OCI-M2 (cell line): ENCODE measurements around the gene ANGEL2.
"Not testable (repeated sequence)": the region's sequence is repeated elsewhere in the genome, so short reads cannot be mapped to it uniquely, and the experiment has no call there.

Experiments used
- DNase-seq: peaks from one replicate; lab custom pipeline; 2025; ENCODE audit not compliant: unreplicated experiment; lab: John Stamatoyannopoulos, UW

Gene ANGEL2, protein sequence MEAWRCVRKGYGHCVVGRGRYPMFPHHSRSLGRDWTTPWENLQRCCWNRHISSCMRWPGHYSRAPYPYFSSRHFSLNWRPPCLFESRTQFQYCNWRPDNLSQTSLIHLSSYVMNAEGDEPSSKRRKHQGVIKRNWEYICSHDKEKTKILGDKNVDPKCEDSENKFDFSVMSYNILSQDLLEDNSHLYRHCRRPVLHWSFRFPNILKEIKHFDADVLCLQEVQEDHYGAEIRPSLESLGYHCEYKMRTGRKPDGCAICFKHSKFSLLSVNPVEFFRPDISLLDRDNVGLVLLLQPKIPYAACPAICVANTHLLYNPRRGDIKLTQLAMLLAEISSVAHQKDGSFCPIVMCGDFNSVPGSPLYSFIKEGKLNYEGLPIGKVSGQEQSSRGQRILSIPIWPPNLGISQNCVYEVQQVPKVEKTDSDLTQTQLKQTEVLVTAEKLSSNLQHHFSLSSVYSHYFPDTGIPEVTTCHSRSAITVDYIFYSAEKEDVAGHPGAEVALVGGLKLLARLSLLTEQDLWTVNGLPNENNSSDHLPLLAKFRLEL

DNA sequence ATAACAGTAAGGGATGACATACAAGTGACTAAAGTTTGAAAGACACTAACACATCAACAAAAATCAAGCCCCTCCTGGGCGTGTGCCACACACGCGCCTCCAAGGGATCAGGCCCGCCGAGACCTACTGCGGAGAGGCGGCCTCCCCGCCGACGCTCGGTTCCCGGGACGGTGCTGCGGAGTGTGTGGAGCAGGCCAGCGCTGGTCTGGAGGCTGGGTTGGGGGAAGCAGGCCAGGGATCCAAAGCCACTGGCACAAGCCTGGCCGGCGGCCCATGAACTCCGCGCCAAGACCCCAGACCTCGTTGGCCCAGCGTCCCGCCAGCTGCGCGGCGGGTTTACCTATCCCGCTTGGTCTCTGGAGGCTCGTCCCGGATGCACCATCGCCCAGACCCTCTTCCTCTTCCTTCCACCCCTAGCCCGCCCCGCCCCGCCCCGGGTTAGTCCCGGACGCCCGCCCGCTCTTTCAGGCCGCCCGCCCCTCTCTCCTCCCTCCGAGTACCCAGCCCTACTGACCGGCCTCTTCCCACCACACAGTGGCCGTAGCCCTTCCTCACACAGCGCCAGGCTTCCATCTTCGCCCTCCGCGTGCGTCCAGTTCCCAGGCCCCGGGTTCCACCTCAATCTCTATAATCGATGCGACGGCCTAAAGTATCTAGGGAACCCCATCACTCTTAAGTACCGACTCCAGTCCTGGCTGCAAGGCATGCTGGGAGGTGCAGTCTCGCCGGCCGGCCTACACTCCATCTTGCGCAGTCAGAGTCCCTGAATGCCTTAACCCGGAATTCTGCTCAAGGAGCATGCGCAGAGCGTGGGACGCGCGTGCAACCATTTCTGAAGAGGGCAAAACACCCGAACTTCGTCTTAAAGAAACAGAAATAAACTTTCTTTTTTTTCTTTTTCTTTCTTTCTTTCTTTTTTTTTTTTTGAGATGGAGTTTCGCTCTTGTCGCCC, at the start of gene ANGEL2:
Gene ANGEL2, minus strand, starts transcription at position 769 of the 952 bp plus-strand sequence. Its CDS starts 196 bp downstream, at position 573.
- peak; percentile 53 for DNase-seq

DNA sequence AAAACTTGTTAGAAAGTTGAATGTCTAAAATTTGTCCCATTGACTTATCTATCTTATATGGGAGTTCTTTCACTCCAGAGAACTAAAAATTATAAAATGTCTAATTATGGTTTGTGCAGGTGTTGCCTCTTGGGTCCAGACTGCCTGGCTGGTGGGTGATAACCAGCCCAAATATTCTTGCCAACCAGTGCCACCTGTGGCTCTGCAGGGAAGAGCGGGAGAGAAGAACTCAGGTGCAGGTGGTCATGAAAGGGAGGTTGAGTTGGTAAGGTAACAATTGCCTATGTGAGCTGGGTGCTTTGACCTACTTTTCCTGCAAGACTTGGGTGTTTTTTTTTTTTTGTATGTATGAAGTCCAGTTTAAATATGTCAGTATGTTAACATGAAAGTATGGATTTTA, 45.6 kb upstream of the ANGEL2 start:
- DNase-seq = no peak

DNA sequence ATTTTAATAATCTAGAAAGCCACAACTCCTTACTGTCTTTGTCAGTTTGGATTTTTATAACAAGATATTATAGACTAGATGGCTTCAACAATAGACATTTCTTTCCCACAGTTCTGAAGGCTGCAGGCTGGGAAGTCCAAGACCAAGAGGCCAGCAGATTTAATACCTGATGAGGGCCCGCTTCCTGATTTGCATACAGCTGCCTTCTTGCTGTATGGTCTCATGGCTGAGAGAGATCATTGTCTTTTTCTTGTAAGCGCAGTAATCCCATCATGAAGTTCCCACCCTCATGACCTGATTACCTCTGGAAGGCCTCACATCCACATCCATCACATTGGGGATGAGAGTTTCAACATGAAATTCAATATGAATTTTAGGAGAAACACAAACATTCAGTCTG, 45.2 kb upstream of the ANGEL2 start:
- DNase-seq = no peak

DNA sequence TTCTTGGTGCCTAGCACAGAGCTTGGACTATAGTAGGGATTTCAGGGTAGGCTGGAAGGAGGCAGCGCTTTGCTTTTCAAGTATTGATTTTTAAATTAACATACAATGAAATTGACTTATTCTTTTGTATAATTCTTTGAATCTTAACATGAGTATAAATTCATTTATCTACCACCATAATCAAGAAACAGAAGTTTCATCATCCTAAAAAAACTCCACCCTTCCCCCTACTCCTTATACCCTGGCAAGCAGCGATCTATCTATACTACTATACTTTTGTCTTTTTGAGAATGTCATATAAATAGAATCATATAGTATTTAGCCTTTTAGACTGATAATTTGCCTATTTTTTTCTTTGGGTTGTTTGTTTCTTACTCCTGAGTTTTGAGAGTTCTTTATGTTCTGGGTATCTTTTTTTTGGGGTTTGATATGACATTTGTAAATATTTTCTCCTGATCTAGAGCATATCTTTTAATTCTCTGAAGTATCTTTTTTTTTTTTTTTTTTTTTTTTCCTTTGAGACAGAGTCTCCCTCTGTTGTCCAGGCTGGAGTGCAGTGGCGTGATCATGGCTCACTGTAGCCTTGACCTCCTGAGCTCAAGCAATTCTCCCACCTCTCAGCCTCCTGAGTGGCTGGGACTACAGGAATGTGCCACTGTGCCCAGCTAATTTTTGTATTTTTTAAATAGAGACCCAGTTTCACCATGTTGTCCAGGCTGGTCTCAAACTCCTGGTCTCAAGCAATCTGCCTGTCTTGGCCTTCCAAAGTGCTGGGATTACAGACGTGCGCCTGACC, 41.8 kb upstream of the ANGEL2 start:
- DNase-seq = no peak

DNA sequence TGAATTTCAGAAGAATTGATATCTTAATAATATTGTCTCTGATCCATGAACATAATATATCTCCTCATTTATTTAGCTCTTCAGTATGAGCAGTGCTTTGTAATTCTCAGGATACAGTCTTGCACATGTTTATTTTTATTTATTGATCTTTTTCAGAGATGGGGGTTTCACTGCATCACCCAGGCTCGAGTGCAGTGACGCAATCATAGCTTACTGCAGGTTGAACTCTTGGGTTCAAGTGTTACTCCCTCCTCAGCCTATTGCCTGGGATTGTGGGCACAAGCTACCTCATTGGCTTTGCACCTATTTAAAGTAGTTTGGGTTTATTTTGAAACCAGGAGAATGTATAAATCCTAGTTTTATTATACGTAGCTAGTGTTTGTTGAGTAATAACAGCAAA, 40.1 kb upstream of the ANGEL2 start:
- DNase-seq = no peak

DNA sequence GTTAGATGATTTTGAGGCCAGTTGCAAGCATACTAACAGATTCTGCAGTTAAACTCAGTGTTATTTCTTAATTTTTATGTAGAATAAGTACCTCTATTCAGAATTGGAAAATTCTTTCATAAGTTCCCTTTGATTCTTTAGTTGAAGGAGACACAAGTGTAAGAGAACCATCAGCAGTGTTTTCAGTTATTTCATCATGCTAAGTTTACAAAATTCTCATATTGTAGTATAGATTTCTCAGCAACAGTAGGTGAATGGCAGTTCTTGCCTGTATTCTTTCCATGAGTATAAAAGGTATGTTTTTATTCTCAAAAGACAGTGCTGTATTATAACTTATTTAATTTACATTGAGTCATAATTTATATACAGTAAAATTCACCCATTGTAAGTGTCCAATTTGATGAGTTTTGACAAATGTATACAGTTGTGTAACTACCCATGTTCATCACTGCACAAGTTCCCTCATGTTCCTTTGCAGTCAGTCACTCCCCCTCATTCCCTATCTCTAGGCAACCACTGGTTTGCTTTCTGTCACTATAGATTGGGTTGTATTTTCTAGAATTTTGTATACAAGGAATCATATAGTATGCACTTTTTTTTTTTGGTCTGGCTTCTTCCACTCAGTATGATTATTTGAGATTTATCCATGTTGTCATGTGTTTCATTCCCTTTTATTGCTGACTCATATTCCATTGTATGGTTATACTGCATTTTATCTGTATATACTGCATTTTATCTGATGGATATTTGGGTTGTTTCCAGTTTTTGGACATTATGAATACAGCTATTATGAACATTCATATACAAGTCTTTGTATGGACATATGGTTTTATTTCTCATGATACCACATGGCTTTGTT, 39.3 kb upstream of the ANGEL2 start:
- no peak for DNase-seq

DNA sequence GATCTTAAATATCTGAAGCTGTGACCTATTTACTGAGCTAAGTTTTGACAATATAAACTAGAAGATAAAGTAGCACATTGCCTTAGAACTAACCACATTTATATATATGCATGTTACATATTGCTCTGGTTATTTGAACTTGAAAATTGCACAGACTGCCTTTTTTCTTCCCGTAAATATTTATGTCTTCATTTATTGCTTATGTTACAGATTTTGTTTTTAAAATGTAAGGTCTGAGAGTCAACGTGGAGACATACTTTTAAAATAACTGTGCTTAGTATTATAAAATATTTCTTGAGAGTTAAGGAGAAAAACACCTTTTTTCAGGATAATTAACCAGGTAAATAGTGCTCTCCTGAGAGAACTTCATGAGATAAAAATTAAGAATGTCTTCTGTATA, 38.5 kb upstream of the ANGEL2 start:
- DNase-seq = no peak

DNA sequence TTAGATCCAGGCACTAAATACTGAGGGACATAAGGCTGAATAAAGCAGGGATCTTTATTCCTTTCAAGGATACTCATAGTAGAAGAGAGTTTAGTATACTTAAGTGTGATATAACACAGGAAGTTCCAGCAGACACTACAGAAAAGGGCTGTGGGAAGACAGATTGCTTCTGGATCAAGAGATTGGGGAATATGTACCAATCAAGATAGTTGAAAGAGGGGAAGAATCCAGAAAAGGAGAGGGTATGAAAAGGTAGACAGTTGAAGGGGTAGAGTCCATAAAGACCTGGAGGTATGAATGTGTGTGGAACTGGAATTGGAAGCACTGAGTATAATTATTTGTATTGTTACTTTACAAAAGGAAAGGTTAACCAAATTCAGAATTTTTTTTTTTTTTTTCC, 37.8 kb upstream of the ANGEL2 start:
- no peak for DNase-seq

DNA sequence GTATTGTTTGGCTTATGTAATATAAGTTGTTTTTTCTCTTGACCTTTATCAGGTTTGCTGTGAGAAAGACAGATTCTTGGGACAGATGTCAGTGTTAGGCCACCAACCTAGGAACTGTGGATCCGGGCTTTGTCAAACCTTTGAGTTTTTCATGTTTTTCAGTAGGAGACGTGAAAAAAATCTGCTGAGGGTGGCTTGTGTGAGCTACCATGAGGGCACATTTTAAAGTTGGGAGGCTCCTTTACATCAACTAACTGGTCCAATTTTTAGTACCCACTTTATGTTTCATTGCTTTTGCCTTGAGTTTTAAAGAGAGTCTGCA, 36.2 kb upstream of the ANGEL2 start:
- no peak for DNase-seq

DNA sequence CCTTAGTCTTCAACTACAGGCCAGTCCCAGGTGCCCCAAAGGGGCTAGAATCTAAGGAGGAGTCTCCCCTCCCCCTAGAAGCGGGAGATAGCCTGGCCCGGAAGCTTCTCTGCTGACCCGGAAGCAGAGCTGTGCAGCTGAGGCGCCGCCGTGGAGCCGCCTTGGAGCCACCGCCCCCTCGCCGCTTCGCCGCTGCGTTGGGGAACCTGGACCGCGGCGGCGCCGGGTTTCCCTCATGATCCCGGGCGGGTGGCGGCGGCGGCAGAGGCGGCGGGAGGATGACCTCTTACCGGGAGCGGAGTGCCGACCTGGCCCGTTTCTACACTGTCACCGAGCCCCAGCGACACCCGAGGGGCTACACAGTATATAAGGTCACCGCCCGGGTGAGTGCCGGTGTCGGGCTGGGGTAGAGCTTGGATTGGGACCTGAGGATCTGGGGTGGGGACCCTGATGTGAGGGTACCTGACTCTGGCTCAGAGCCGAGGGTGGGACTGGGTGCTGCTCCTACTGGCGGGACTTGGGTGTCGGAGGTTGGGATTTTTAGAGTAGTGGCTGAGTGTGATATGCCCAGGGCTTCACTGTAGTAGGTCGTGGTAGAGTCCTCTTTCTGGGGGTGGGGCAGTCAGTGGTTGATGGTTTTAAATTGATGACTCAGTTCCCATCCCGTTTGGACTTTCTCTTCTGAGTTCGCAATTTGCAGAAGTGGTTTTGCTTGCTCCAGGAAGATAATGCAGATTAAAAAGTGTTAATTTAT, 35.6 kb upstream of the ANGEL2 start, which contains the start of gene RPS6KC1:
Gene RPS6KC1, plus strand, starts transcription at position 115 of the 754 bp plus-strand sequence. Its CDS starts 164 bp downstream, at position 279.
- peak; percentile 78 for DNase-seq

DNA sequence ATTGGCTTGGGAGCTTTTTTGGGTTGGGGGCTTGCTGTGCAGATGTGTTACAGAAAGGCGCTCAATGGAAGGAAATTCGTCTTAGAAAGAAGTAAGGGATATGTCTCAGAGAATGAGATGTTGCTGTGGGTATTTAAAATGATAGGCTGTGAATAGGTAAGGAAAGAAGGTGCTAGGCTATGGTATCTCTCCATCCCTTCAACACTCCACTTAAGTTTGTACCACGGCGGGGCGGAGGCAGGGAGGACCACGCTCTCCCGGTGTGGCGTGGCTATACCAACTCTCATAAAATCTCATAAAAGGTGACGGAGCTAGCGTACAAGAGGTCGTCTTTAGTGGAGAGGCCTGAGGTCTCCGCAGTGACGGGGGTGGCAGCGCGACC, 35.1 kb upstream of the ANGEL2 start:
- no peak for DNase-seq

DNA sequence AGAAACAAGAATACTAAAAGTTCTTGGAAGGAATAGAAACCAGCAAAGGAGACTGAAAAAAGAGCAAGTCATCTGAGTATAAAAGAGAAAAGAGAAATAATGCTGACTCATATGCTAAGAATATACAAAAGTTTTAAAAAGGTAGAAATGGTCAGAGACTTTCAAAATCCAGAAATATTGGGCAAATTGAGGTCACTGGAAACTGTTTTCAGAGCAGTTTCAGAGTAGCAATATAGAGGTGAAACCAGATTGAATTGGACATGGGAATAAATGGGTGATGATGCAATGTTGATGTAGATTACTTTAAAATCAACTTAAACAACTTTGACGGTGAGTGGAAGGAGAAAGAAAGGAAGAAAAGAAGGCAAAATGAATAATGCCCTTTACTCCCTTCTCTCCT, 33.6 kb upstream of the ANGEL2 start:
- no peak for DNase-seq

DNA sequence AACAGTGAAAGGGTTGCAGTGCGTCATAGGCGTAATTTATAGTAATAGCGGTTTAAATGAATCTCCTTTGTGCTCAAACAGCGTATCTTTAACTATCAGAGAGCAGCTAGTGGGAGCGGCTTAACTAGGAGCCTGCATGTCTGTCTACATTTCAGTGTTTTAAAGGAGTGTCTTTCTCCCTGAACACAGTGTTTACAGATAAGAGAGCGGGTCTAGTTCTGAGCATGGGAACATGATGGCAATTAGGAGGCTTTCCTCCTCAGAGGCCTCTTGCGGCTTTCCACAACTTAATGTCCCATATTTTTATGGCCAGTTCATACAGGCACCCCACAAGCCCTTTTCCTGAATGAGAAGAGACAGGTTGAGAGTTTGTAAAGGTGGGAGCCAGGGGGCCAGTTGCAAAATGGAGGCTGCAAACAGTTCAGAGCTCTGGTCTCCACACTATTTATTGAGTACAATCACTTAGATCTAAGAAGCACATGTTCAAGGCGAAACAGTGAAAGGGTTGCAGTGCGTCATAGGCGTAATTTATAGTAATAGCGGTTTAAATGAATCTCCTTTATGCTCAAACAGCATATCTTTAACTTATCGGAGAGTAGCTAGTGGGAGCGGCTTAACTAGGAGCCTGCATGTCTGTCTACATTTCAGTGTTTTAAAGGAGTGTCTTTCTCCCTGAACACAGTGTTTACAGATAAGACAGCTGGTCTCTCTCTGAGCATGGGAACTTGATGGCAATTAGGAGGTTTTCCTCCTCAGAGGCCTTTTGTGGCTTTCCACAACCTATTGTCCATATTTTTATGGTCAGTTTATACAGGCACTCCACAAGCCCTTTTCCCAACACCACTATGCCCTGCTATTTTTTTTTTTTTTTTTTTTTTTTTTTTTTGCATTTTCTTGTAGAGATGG, 29.9 kb upstream of the ANGEL2 start:
- DNase-seq = peak; percentile 32

DNA sequence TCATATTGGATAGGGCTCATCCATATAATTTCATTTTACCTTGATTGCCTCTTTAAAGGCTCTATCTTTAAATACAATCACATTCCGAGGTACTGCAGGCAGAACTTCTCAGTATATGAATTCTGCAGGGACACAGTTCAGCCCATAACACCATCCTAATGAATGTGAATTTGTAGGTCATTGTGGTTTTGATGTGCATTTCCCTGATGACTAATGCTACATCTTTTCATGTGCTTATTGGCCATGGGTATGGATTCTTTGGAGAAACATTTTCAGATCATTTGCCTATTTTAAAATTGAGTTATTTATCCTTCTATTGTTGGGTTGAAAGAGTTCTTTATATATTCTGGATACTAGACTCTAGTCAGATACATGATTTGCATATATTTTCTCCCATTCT, 25.8 kb upstream of the ANGEL2 start:
- DNase-seq = no peak

DNA sequence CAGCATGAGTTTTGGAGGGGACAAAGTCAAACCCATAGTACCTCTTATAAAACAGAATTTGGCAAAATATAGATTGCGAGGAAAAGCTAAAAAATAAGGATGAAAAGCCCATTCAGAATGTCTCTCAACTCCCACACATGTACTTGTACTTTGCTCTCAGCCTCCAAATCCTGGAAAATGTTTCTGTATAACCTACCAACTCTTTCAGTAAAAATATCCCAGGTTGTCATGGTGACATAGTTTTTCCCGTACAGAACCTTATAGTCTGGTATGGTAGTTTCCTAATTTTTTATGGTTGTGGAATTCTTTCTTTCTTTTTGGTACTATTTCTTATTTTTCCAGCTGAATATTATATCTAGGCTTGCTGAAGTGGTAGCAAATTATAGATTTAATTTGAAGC, 19.9 kb upstream of the ANGEL2 start:
- no peak for DNase-seq

DNA sequence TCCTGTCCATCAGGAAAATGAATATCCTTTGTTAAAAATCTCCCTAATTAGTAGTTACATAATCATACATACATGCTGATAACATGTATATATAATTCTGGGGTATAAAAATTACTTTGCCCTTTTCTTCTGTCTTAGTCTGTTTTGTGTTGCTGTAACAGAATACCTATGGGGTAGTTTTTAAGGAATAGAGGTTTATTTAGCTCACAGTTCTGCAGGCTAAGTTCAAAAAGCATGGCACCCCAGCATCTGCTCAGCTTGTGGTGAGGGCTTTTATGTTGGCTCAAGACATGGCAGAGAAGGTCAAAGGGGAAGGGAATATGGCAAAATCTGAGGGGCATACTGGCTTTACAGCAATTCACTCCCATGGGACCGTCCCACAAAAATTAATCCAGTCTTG, 19.0 kb upstream of the ANGEL2 start:
- DNase-seq = no peak

DNA sequence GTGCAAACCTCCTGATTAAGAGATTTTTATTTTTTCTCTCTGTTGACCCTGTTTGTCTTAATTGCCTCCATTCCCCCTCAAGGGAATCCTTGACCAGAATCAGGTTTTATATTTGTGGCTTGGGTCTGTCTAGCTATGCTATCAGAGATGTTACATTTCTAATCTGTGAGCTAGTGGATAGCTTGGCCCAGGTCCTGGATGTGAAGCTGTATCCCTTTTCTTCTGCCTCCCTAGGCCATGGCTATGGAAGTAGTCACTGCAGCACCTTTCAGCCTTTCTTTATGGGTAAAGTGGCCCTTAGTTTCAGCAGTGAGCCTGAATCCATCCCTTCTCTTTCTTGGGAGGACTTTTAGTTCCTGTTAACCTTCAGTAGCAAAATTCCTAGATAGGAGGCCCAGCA, 17.0 kb upstream of the ANGEL2 start:
- no peak for DNase-seq

DNA sequence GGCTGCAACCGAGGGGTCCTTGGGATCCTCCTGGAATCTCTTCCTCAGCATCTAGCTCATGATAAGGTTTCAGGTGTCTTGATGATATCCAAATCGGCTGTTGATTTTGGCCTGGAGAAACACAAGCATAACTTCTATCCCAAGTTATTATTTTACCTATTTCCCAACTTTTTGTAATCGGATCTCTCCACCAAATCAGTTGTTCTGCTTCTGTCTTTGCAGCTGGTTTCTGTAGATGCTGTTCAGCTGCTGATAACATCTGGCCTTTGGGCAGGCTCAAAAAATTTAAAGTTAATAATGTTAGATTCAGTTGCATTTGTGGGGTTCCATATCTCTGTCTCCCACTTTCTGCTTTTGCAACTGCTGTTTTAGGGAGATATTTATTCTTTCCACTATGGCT, 11.4 kb upstream of the ANGEL2 start:
- not testable (repeated sequence) for DNase-seq
